ENCODE measurements around the gene CALM3.

Gene CALM3

DNA sequence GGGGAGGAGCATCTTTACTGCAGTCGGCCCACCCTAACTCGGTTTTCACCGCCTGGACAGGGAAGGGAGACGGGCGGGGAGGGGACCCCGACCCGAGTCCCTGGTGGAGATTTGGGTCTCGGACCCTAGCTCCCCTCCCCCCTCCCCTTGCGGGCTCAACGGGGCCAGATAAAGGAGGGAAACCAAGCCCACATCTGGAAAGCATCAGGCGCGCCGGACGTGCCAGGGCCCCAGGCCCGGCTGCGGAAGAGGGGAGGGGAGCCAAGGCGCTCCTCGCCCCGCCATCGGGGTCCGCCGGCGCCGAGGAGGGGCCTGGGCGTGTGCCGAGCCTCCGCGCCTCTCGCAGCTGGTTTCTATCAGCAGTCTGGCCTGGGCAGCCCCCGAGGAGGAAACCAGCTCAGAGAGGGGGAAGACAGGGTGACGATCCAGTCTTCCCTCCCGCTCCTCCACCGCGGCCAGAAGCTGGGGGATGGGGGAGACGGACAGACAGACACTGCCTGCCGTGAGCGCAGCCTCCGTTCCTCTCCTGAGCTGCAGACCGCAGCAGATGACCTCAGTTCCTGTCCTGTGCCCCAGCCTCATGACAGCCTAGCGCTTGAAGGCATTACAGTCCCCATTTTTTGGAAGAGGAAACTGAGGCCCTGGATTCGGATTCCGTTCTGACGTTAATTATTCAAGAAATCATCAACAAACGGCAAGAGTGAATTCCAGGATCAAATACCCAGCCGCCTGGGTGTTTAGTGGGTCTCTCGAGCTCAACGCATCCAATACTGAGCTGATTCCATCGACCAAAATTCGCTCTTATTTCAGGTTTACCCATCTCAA, 38.4 kb downstream of the CALM3 start:
- DNase-seq (ENCODE audit: low read depth), result peak; percentile 39

- no peak for DNase-seq (ENCODE audit: low read depth)
These were observed 39.5 kb downstream of the CALM3 start for GRCh38 chr19:46640656-46641055.

- DNase-seq (ENCODE audit: low read depth), result no peak
These were observed 43.6 kb downstream of the CALM3 start for GRCh38 chr19:46644720-46645119.

DNA sequence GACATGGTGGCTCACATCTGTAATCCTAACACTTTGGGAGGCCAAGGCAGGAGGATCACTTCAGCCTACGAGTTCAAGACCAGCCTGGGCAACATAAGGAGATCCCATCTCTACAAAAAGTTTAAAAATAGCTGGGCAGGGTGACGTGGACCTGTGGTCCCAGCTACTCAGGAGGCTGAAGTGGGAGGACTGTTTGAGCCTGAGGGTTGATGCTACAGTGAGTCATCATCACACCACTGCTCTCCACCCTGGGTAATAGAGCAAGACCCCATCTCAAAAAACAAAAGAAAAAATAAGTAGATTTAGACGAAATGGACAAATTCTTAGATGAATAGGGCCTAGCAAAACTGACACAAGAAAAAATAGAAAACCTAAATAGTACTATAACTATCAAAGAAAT, 45.3 kb downstream of the CALM3 start:
- no peak for DNase-seq (ENCODE audit: low read depth)

- no peak for DNase-seq (ENCODE audit: low read depth)
These were observed 47.2 kb downstream of the CALM3 start for GRCh38 chr19:46648060-46648960.

GRCh38 chr19:46648961-46649960, 48.1 kb downstream of the CALM3 start:
- no peak for DNase-seq (ENCODE audit: low read depth)

- no peak for DNase-seq (ENCODE audit: low read depth)
These were observed 49.3 kb downstream of the CALM3 start for GRCh38 chr19:46650445-46650844.

- DNase-seq (ENCODE audit: low read depth), result no peak
These were observed 53.6 kb downstream of the CALM3 start for GRCh38 chr19:46654621-46655152.

GRCh38 chr19:46656541-46656940, 55.4 kb downstream of the CALM3 start:
- no peak for DNase-seq (ENCODE audit: low read depth)

DNA sequence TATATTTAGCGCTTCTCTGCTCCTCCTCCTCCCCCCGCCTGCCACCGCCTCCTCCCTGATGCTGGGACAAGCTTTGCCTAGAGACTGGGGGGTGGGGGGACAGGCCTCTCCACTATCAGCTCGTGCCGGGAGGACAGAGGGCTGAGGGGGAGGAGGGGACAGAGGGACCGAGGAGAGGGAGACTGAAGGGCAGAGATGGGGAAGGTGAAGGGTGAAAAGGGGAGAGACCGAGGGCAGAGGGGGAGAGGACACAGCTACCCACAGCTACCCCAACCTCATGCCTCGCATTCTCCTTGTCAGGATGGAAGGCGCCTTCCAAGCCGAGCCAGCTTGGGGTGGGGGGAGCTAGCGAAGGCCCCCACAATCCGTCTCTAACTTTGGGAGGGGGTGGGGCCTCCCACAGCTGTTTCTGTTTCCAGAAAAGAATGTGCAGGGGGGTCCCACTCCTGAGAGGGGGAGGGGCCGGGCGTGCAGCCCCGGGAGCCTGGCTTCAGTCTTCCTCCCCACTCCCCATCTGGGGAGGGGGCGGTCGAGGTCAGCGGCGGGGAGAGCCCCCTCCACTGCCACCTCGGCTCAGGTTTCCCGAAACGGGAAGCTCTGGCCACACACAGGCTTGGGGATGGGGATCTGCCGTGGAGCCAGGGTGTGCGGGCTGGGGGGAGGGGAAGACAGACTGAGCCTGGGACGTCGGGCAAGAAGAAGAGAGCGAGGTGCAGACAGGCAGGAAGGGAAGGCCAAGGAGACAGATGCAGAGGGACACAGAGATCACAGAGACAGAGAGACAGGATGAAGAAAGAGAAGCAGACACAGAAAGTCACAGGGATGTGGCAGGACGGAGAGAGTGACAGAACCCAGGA, 58.2 kb downstream of the CALM3 start:
- DNase-seq (ENCODE audit: low read depth), result no peak

GRCh38 chr19:46660008-46660517, 58.9 kb downstream of the CALM3 start:
- DNase-seq (ENCODE audit: low read depth), result no peak
